Tibial artery (tissue), 4 donors: ENCODE data around the gene APBA2.

Experiments used
- DNase-seq, 2 donors: peaks; one replicate each; pipeline ENCODE4 v3.0.0-alpha.2; 2019
- H3K27ac ChIP-seq, 2 donors: fragments of 200-600 bp; sonication (generic) in 1 of 2; 1 replicate in 1 of 2; 2 replicates in 1 of 2; pipeline ENCODE4 v1.5.1; 2018 to 2019; ENCODE audit warnings: mild to moderate bottlenecking in 1 of 2
- H3K27me3 ChIP-seq, 2 donors: fragments of 200-600 bp; sonication (generic) in 1 of 2; one replicate each; pipeline versions ENCODE4 v1.5.1 to v1.6.0; 2016 to 2019
- H3K36me3 ChIP-seq, 3 donors: fragments of 200-600 bp; sonication (generic) in 2 of 3; one replicate each; pipeline ENCODE4 v1.5.1; 2016 to 2019; ENCODE audit warnings: mild to moderate bottlenecking in 2 of 3
- H3K4me1 ChIP-seq, 4 donors: fragments of 200-600 bp; sonication (generic) in 2 of 4; 1 replicate in 3 of 4; 2 replicates in 1 of 4; pipeline ENCODE4 v1.5.1; 2016 to 2019
- H3K4me3 ChIP-seq, 2 donors: fragments of 200-600 bp; sonication (generic) in 1 of 2; 1 replicate in 1 of 2; 2 replicates in 1 of 2; pipeline ENCODE4 v1.5.1; 2018 to 2019; ENCODE audit warnings: mild to moderate bottlenecking in 2 of 2
- H3K9me3 ChIP-seq, 3 donors: fragments of 200-600 bp; sonication (generic) in 1 of 3; one replicate each; pipeline ENCODE4 v1.5.1; 2016 to 2019
- CTCF ChIP-seq, 2 experiments: fragments of 200-600 bp in 1 of 2; fragments of 450-650 bp in 1 of 2; IDR thresholded peaks; one replicate each; pipeline ENCODE4 v1.5.1; 2017 to 2019; ENCODE audit warnings: antibody characterized with exemption in 2 of 2, mild to moderate bottlenecking in 1 of 2, moderate library complexity in 1 of 2
- intact Hi-C: fragments of 100-400 bp; cut with DNase I; formaldehyde crosslinking; loops from one replicate; pipeline ENCODE4 v1.15.0; 2023; ENCODE audit warnings: low total_unique reads

Gene APBA2

GRCh38 chr15:29055876-29056275 is 170.1 kb downstream of the APBA2 start:
- peak in 1 of 2 donors; percentile 29 for DNase-seq
- H3K4me3 ChIP-seq, result no peak overlapping the region
- no peaks in the 10 kb centered on the region for H3K27me3 ChIP-seq
- no peak for TF ChIP-seq CTCF (IDR thresholded peaks at IDR 0.05)
- no peak overlapping the region for H3K27ac ChIP-seq
- H3K36me3 ChIP-seq, result no peaks in the 10 kb centered on the region
- peaks cover 0 to 7% (median 0%) of the 10 kb centered on the region in 3 donors for H3K9me3 ChIP-seq
- intact Hi-C loops, result no loop called here
- H3K4me1 ChIP-seq, result no peaks in the 10 kb centered on the region

- intact Hi-C loops, result no loop called here
- no peak for TF ChIP-seq CTCF (IDR thresholded peaks at IDR 0.05)
- H3K27ac ChIP-seq, result no peak overlapping the region
Observed at GRCh38 chr15:29056839-29057450, 171.2 kb downstream of the APBA2 start.

GRCh38 chr15:29057856-29058255 is 172.1 kb downstream of the APBA2 start:
- Histone ChIP-seq H3K27me3 (no peaks in the 10 kb centered on the region), H3K27ac (no peak overlapping the region), H3K4me1 (no peaks in the 10 kb centered on the region), H3K9me3 (peaks cover 0 to 5% (median 0%) of the 10 kb centered on the region in 3 donors), H3K4me3 (no peak overlapping the region), H3K36me3 (no peaks in the 10 kb centered on the region)
- DNase-seq, result peak in 1 of 2 donors; percentile 20
- TF ChIP-seq CTCF (IDR thresholded peaks at IDR 0.05), result no peak
- intact Hi-C loops, result no loop called here

More at GRCh38 chr15:29056839-29057450, 171.2 kb downstream of the APBA2 start:
- H3K27me3 ChIP-seq, result no peaks in the 10 kb centered on the region
- peaks cover 0 to 7% (median 0%) of the 10 kb centered on the region in 3 donors for H3K9me3 ChIP-seq
- peak in 1 of 2 donors; percentile 19 for DNase-seq
- H3K4me1 ChIP-seq, result no peaks in the 10 kb centered on the region
- H3K36me3 ChIP-seq, result no peaks in the 10 kb centered on the region
- H3K4me3 ChIP-seq, result no peak overlapping the region

- no peaks in the 10 kb centered on the region for H3K4me1 ChIP-seq
- H3K36me3 ChIP-seq, result no peaks in the 10 kb centered on the region
- no peak overlapping the region for H3K27ac ChIP-seq
- H3K27me3 ChIP-seq, result no peaks in the 10 kb centered on the region
- no peaks in the 10 kb centered on the region for H3K9me3 ChIP-seq
- TF ChIP-seq CTCF (IDR thresholded peaks at IDR 0.05), result no peak
- H3K4me3 ChIP-seq, result no peak overlapping the region
- intact Hi-C loops, result no loop called here
- no peak for DNase-seq
Observed at GRCh38 chr15:29058903-29059539, 173.2 kb downstream of the APBA2 start.

DNA sequence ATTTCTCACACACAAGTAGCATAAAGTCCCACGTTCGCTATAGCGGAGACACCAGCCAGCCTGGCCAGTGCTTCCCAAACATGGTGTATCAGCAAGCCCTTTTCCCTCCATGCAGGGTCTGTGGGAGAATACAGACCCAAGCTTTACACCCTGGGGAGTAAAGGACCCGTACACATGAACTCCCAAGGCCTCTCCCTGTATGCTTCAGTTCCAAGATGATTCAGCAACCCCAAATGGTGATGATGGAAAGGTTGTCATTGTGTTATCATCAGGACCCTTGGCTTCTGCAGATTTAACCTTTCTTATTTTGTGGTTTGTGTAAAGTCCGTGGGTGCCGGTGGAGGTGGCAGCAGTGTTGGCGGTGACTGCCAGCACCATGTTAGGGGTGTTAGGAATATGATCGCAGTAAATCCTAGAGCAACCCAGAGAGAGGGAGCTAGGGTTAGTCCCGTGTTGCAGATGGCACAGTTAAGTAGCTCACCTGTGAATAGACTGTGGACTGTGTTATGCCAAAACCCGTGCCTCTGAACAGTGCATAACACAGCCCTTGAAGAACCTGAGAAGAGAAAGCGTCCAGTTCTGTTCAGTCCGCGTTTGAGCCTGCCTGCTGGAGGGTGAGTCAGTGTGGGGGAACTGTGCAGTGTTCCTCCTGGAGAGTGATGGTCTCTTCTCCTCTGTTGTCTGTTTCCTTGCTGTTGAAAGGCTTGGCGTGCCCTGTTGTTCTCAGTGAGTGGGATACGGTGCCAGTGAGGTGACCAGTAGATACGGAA is 174.3 kb downstream of the APBA2 start:
- intact Hi-C loops, result no loop called here
- no peaks in the 10 kb centered on the region for H3K36me3 ChIP-seq
- H3K9me3 ChIP-seq, result no peaks in the 10 kb centered on the region
- H3K27me3 ChIP-seq, result no peaks in the 10 kb centered on the region
- H3K4me1 ChIP-seq, result no peaks in the 10 kb centered on the region
- no peak for TF ChIP-seq CTCF (IDR thresholded peaks at IDR 0.05)
- H3K27ac ChIP-seq, result no peak overlapping the region
- H3K4me3 ChIP-seq, result no peak overlapping the region
- no peak for DNase-seq
